Endometrium (tissue), 2 donors: ENCODE measurements around the gene CCDC148.
A peak's percentile ranks its signal among the peaks of the same experiment; 100 is the strongest.

Experiments
- FAIRE-seq: peaks from 2 replicates; lab custom pipeline; 2012; peaks lifted over from hg19 to GRCh38; lab: Jason Lieb, UNC
- donor health status: control.
- donor health status: control.

Gene CCDC148

DNA sequence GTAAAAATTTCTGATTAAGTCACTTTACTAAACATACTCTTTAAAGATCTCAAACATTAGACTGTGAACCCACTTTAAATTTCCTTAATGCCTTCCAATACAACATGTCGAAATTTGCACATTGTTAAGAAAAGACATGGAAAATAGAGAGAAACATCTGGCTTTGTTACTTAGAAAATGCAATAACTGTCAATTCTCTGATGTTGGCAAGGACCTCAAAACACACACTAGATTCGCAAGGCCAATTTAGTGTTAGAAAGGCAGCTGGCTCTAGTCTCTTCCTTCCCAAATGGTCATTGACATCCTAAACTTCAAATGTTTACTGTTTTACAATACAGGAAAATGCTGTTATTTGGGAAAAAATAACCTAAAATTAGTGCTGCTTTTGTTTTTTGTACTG lies 244.3 kb downstream of the CCDC148 start:
- FAIRE-seq = no peak

DNA sequence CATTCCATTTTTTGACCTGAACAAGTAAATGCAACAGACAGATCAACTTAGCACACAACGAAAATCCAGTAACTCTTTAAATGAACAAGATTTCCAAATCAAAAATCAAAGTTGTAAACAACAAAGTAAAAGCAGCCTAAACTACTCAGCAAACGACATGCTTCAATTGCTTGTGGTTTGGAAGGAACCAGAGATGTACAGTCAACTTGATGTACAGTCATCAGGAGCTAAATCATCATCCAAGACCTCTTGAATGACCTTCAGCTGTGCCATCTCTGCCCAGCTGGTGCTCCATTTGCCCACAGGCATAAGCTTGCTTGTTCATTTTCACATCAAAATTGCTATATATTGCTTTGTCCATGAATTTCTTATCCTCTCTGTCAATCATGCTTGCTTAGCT lies 245.1 kb downstream of the CCDC148 start:
- no peak for FAIRE-seq

DNA sequence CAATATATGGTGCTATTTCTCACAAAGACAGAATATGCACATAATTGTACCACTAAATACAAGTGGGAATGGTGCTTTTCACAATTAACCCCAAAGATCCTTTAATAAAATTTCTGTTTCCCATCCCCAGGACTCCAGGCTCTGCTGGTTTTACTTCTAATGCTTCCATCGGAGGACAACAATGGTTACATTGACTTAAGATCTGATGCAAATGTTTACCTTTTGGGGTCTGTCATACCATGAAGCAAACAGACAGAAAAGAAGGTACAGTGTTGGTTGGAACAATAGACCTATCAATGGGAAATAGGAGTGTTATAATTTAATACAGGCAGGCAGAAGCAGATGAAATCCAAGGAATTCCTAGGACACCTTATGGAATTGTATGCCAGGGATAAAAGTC lies 249.2 kb downstream of the CCDC148 start:
- FAIRE-seq = no peak

DNA sequence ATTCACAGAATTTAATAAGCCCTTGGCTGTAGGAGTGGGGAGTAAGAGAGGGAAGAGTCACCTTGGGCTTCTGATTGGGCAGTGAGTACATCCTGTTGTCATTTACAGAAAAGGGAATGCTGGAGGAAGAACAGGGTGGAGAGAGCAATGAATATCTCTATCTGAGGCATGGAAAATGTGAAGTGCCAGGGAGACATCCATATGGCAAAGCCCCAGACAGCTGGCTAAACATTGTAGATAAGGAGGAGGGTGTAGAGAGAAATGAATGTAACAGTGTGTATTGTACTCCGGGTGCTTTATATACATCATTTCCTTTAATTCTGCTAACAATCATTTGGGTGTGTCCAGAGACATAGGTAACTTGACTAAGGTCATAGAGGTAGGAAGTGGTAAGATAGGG lies 251.3 kb downstream of the CCDC148 start:
- FAIRE-seq = no peak

DNA sequence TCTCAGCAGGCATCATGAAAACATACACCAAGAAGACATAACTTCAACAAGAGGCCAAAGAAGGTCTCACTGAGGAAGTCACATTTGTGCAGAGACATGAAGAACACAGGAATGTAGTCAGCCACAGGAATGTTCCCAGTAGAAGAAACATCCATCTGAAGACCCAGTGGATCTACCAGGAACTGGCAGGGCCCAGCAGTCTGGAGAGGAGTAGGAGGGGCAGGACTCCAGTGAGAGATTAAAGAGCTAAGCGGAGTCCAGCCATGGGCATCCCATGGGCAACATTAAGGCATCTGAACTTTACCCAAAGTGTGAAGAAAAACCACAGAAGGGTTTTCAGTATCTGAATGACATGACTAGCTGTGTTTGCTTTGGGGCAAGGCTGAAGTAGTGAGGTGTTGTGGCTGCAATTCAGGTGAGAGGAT lies 251.8 kb downstream of the CCDC148 start:
- no peak for FAIRE-seq

DNA sequence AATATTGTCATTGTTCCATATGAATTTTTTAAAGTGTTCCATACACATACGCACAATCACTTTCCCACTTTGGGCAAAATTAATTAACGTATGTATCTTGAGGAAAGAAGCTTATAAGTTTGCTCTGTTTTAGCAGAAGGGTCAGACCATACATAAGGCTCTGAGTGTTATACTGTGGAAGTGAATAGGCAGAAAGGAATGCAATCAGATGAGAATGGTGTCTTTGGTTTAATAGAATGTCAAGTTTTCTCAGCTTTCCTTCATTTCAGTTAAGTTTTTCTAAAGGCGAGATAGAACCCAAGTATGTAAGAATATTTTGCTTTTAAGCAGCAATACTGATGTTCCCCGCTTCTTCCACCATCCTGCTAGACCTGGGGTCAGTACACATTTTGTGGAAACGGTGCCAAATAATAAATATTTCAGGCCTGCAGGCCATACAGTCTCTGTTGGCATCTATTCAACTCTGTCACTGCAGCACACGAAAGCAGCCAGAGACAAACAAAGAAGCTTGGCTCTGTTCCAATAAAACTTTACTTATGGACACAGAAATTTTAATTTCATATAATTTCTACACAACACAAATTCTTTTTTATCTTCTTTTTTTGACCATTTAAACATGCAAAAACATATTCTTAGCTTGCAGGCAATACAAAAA lies 254.3 kb downstream of the CCDC148 start:
- no peak for FAIRE-seq

DNA sequence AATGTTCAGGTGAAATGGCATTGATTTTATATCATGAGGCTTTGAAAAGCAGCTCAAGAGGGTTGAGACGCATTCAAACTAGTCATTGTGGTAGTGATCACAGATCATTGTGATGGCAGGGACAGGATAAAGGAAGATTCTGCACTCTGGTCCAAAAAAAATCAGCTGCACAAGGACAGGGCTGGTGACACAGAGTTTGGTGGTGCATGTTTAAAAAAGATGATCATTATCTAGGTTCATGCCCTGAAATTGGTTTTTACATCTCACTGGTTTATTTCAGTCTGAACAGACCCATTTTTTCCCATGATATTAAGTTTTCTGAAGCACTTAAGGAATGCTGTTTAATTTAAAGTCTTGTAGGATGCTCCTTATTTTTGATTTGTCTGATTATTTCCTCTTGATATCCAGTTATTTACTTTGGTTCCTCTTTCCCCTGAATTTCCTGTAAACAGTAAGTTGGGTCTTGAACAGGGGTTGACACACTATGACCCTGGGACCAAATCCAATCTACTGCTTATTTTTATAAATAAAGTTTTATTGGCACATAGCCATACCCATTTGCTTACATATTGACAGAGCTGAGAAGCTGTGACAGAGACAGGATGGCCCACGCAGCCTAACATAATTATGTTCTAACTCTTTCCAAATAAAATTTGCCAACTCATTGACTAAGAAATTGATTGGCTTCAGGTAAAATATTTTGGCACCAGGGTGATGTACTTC lies 256.5 kb downstream of the CCDC148 start:
- no peak for FAIRE-seq

DNA sequence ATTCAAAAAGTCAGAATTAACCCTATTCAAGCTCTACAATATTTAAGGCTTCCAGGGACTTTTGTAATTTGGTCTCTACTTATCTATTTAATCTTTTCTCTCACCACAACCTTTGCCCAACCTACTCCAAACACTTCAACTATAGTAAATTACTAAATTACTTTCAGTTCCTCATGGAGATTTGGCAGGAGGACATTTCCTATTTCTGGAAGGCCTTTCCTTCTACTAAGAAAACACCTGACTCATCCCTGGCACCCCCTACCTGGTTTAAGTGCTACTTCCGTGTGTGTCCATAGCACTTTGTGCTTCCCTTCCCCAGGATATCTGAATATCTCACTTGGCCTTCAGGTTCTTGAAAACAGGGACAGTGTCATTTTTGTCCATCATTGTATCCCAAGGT lies 258.6 kb downstream of the CCDC148 start:
- FAIRE-seq = no peak

DNA sequence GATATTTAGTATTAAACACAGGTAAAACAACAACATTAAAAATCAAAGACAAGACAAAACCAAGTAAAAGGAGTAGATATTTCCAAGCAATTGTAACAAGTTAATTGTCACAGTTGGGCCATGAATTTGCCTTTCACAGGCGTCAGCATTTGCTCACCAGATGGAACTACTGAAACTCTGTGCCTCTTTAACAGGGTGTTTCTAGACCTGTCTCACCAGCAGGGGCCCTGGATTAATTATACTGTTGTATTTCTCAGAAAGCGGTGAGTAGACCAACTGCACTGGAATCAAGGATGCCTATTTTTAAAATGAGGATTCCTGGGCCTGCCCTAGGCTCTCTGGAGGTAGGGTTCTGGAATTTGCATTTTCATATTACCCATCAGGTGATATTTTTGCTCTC lies 262.3 kb downstream of the CCDC148 start:
- no peak for FAIRE-seq

DNA sequence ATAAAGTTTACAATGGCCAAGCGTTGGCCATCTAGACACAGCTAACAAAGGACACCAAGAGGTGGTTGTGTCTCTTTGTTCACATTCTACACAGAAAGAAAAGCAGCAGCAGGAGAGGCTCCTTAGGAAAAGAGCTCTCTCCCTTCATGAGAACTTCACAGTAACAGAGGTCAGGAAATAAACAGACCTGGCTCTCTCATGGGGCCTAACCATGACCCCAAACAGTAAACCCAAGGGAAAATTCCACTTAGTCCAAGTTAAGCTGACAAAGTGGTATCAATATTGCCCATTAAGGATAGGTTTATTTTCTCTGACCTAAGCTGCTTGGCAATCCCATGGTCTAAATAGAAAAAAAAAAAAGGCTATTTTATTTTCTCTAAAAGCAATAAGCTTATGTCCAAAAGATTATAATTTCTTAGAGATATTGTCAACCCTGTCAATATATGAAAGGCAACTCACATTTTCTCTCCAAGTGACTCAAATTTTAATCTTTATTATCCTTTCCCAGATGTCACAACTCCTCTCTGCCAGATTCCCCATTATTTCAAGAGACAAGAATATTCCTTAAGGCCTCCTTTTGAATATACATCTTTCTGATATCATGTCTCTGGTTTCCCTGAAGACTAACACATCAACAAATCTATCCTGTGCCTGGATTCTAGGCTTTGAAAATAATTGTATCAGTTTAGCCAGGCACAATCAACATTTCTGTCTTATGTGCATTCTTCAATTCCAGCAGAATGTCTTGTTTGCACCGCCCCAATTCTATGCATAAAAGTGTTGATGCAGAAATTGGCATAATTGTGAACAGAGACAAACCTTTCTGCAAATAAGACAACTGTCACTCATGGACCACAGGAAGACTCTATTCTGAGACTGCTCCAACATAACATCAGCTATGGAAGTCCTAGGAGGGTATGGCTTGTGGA lies 263.8 kb downstream of the CCDC148 start:
- FAIRE-seq = no peak

DNA sequence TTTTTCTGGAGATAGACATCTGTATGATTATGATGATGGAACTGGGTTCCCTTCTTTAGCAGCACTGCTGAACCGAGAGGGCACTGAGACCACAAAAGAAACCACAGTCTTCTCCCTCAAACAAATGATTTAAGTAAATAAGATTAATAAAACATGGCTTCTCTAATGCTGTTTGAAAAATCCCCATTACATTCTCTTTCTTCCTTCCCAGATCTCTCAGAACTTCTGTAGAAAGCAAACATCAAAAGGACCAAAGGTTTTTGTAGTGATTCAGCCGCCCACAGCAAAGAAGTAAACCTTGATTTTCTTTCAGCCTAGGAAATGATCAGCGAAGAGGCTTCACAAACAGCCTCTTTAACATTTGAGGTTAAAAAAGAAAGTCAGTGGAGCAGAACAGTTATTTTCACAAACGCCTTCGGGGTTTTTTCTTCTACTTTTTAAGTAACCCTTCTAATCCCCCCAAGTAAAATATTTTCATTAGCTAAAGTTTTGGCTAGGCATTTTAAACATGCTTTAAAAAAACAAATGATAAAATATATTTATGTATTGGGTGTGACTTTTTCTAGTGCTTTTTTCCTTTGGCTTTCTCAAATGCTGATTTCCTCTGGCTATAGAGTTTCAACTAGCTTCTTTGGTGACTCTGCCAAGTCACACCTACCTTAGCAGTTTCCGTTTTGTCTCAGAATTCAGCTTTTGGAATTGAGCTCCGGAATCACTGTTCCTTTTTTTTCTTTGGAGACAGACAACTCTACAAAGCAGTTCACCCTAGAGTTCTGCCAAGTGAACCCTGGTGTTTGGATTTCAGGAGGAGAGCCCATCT lies 265.3 kb downstream of the CCDC148 start:
- peak; percentile 85 for FAIRE-seq

DNA sequence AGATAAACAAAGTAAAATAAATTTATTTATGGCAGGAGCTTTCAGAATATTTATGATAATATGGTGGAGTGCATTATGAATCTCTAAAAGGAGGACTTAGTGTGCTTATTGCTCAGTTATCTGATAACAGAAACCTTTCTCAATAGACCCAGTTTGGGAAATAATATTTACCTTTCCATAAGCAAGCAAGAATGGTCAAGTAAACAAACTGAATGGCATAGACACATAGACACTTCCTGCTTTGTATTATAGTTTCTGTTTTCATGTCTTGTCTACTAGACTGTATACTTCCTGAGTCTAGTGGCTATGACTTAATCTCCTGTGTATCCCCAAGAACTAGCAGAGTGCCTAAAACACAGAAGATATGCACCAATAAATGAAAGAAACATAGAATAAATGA lies 267.0 kb downstream of the CCDC148 start:
- no peak for FAIRE-seq

DNA sequence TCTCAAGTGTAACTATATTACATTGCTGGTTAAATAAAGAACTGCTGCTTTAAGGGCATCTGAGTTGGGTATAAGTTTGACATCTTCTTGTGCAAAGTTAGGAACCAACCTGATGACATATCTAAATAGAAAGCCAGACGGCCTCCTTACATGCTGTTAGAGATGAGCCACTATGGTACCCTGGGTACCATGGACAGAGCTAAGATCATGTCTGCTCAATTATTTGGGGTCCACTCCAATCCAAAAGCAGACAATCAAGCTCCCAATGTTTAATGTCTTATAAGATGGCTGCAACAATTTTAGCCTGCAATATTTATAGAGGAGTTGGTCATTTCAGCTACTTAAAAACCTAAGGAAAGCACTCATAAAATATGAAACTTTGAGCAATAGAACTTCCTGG lies 268.6 kb downstream of the CCDC148 start:
- FAIRE-seq = no peak

DNA sequence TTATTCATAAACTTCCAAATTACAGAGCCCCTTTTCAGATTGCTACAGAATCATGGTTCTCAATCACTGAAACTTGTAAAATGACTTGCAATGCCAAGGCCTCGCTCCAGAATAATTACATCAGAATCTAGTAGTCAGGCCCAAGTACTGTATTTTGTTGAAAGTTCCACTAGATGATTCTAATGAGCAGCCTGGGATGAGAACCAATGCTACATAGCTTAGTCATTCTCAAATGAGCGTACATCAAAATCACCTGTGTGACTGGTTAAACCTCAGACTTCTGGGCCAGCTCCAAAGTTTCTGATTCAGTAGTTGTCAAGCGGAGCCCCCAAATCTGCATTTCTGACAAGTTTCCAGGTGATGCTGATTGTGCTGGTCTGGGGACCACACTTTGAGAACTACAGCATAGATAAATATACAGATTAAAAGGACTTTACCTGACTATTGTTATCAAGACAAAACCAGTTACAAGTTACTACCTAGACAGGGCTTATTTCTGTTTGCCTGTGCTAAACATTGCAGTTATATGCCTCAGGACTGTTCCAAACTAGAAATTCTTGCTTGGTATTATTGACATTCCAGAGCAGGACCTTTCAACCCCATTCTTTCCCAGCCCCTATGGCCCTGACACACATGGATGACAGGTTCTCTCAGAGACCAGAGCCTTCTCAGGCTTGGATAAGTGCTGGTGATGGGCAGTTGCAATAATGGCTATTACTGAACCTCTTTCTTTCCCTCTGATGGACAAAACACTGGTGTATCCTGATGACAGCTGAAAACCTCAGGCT lies 271.8 kb downstream of the CCDC148 start:
- FAIRE-seq = no peak

DNA sequence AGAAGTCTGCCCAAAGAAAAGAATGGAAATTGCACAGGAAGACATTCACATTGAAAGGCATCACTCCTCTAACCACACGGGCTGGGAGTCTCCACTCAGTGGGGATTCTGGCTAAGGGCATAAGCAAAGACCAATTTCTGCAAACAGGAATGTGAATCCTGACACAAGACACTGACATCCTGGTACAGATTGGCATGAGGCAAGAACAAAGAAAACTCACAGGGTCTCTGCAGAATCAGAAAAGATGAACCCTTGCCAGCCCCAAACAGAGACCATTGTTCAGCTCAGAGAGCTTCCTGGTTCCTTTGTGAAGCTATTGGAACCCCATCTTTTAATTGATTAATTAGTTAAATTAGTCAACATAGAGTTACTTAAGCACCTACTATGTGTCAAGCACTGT lies 272.6 kb downstream of the CCDC148 start:
- no peak for FAIRE-seq

DNA sequence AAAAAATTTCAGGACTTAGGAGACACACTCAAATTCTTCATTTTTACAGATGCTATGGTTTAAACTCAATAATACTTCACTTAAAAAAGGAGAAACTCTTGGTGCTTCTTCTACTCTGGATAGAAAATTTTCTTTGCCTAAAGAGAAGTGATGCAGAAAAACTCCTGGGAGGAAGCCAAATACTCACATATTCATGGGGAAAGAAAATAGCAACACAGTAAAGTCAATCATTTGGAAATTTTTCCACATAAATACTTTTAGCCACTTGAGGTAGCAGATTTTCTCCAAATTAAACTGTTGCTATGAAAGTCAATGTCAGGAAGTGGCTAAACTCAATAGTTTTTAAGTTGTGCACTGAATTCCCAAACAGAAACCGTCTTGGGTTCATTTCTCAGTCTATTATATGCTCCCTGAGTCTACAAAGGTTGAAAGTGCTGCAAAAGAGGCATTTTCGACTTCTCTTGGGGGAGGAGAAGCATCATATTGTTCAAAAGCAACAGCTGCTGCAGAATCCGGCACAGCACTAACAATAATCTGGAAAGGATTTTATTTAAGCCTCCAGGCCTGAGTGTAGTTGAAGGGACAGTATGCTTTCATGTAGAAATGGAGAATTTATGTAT lies 273.8 kb downstream of the CCDC148 start:
- no peak for FAIRE-seq

DNA sequence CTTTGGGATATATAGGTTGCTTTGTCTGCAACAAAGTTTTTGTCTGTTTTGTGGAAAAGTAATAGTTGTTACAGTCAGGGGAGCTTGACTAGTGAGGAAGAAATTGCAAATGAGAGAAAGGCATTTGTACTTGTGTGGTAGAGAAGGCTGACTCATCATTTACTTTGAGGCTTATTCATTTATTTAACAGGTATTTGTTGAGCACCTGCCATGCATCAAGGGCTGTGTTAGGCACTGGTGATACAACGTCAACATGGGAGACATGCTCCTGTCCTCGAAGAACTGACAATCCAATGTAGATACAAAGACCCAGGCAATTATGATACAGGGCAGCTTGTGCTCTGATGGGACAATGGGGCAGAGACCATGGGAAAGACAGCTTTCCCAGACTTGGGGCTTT lies 275.4 kb downstream of the CCDC148 start:
- no peak for FAIRE-seq

DNA sequence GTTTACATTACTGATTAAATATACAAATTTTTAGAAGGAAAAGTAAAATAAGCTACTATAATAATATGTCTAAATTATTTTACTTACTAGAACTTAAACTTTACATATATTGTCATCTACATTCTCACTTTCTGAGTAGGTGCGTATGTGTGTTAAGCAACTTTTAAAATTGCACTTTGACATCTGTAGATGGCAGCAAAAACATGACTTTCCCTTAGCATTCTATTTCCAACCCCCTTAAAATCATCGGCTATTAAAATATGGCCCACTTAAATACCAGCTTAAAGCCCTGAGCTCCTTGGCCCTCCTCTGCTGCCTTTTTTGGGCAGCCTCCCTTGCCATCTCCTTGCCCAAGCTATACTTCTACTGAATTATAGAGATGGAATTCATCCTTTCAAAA lies 276.9 kb downstream of the CCDC148 start:
- FAIRE-seq = no peak

DNA sequence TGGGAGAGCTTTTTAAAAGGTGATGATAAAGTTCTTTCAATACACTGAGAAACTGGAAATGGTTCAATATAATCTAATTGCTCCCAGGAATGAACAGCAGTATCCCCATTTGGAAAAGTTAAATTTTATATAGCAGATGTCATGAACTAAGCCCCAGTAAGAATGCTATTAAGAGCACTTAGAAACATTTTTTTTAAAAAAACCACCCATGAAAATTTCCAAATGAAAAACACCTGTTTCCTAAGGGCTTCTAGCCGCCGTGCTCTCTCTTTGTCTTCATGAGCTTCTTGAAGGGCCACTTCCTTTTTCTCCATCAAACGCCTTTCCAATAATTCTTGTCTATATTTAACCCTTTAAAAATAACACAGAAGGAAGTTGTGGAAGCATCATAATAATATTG lies 277.9 kb downstream of the CCDC148 start:
- FAIRE-seq = no peak

DNA sequence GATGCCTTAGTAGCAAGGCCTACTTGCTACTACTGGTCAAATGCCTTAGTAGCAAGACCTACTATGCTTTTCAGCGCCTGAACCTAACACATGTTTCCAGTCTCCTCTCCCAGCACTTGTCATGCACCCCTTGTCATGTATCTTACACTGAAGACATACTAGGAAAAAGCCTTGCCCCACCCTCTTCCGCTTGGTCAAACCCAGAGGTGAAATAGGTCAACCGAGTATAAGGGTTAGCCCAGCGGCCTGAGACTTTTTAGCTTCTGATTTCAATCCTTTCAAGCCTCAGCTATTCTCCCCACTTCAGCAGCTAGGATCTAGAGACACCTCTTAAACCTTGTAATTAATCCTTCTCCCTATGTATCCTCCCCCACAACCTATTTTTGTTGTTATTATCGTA lies 281.6 kb downstream of the CCDC148 start:
- FAIRE-seq = no peak

DNA sequence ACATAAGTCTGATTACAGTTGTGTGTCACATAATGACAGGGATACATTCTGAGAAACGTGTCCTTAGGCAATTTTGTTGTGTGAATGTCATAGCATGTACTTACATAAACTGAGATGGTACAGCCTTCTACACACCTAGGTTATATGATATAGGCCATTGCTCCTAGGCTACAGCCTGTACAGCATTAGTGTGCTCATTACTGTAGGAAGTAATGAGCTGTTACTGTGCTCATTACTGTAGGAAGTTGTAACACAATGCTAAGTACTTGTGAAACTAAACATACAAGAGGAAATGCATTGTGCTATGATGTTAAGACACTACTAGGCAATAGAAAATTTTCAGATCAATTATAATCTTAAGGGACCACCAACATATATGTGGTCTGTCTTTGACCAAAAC lies 282.1 kb downstream of the CCDC148 start:
- FAIRE-seq = no peak
